DND-41 (cell line): ENCODE measurements around the gene CCDC30.
A peak's percentile ranks its signal among the peaks of the same experiment; 100 is the strongest.

Experiments
- ATAC-seq: fragments of 200-7000 bp; cut with Tn5 transposase; 3 replicates; pipeline ENCODE4 v1.9.1; 2021; ENCODE audit warnings: low read depth; ENCODE audit not compliant: insufficient read depth
- DNase-seq: peaks from one replicate; pipeline ENCODE4 v3.0.0-alpha.2; 2020
- H2AFZ ChIP-seq: 2 replicates; pipeline ENCODE4 v1.6.0; 2012; ENCODE audit warnings: low read depth, low read length
- H3K27ac ChIP-seq: 2 replicates; pipeline ENCODE4 v1.5.1; 2012; ENCODE audit warnings: low read length, inconsistent platforms
- H3K27me3 ChIP-seq: fragments of 200-600 bp; sonication (generic); 2 replicates; pipeline ENCODE4 v1.6.0; 2012; ENCODE audit warnings: low read length, mild to moderate bottlenecking, inconsistent platforms; ENCODE audit not compliant: insufficient read depth, poor library complexity
- H3K36me3 ChIP-seq: 2 replicates; pipeline ENCODE4 v1.5.1; 2012; ENCODE audit warnings: low read length, inconsistent platforms; ENCODE audit not compliant: insufficient read depth
- H3K4me1 ChIP-seq: 2 replicates; pipeline ENCODE4 v1.5.1; 2012; ENCODE audit warnings: mild to moderate bottlenecking, low read length; ENCODE audit not compliant: insufficient read depth
- H3K4me2 ChIP-seq: 2 replicates; pipeline ENCODE4 v1.6.0; 2012; ENCODE audit warnings: mild to moderate bottlenecking, moderate library complexity, low read length, inconsistent platforms; ENCODE audit not compliant: insufficient read depth
- H3K4me3 ChIP-seq, 2 experiments: fragments of 200-600 bp in 1 of 2; shearing (Covaris generic) in 1 of 2; 2 replicates each; pipeline ENCODE4 v1.5.1; 2012 to 2016; ENCODE audit warnings: inconsistent platforms in 2 of 2, low read length in 2 of 2, mild to moderate bottlenecking in 2 of 2, low read depth in 1 of 2, moderate library complexity in 1 of 2
- H3K79me2 ChIP-seq: 2 replicates; pipeline ENCODE4 v1.6.0; 2012; ENCODE audit warnings: low read length, inconsistent platforms; ENCODE audit not compliant: insufficient read depth
- H3K9ac ChIP-seq: 2 replicates; pipeline ENCODE4 v1.6.0; 2012; ENCODE audit warnings: low read depth, mild to moderate bottlenecking, inconsistent platforms, low read length, moderate library complexity
- H3K9me3 ChIP-seq: 2 replicates; pipeline ENCODE4 v1.5.1; 2012; ENCODE audit warnings: low read length, moderate library complexity, mild to moderate bottlenecking, inconsistent platforms; ENCODE audit not compliant: insufficient read depth, severe bottlenecking
- H4K20me1 ChIP-seq: 2 replicates; pipeline ENCODE4 v1.6.0; 2012; ENCODE audit warnings: low read length; ENCODE audit not compliant: insufficient read depth
- EZH2 ChIP-seq: IDR thresholded peaks from 3 replicates; pipeline ENCODE4 v1.6.1; 2012; ENCODE audit warnings: borderline replicate concordance, low read depth, mild to moderate bottlenecking, moderate library complexity, low read length, inconsistent platforms; ENCODE audit not compliant: severe bottlenecking
- TF ChIP-seq, protein P1 (sequence below): IDR thresholded peaks from 2 replicates; pipeline ENCODE4 v1.5.1; 2012; ENCODE audit warnings: borderline replicate concordance, low read length, moderate library complexity, mild to moderate bottlenecking; ENCODE audit not compliant: poor library complexity, severe bottlenecking; ENCODE audit errors: extremely low read depth

CCDC30 gene

DNA sequence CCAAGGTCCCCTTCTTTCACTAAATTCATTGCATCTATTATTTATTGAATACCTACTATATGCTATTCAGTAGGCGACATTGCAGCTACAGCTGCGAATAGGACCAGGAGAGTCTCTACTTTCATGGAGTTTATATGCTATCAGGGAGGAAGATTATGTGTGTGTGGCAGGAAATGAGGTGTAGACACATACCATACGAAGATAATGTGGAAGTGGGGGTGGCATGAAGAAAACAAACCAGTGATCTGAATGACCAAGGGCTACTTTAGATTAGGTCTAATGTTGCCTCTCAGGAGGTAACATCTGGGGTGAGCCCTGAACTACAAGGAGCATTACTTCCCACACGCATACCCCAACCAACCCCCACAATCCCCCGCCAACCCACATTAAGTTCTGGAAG is 194.1 kb downstream of the CCDC30 start:
- TF ChIP-seq EZH2 = no peak
- TF ChIP-seq, protein P1, sequence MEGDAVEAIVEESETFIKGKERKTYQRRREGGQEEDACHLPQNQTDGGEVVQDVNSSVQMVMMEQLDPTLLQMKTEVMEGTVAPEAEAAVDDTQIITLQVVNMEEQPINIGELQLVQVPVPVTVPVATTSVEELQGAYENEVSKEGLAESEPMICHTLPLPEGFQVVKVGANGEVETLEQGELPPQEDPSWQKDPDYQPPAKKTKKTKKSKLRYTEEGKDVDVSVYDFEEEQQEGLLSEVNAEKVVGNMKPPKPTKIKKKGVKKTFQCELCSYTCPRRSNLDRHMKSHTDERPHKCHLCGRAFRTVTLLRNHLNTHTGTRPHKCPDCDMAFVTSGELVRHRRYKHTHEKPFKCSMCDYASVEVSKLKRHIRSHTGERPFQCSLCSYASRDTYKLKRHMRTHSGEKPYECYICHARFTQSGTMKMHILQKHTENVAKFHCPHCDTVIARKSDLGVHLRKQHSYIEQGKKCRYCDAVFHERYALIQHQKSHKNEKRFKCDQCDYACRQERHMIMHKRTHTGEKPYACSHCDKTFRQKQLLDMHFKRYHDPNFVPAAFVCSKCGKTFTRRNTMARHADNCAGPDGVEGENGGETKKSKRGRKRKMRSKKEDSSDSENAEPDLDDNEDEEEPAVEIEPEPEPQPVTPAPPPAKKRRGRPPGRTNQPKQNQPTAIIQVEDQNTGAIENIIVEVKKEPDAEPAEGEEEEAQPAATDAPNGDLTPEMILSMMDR = no peak
- Histone ChIP-seq H3K4me3 (peak overlapping the region in 1 of 2 experiments; percentile 77; a peak in 2 of 4 replicates), H3K36me3 (peaks cover 30% of the 10 kb centered on the region), H3K27ac (peak overlapping the region; percentile 78), H2AFZ (peak overlapping the region; percentile 91), H4K20me1 (no peaks in the 10 kb centered on the region), H3K9ac (peak overlapping the region; percentile 69; the same call in 1 of the 2 replicates), H3K9me3 (no peaks in the 10 kb centered on the region), H3K27me3 (no peaks in the 10 kb centered on the region), H3K79me2 (peaks cover 37% of the 10 kb centered on the region), H3K4me2 (peak overlapping the region; percentile 87), H3K4me1 (peaks cover 43% of the 10 kb centered on the region)
- no peak for ATAC-seq
- DNase-seq = no peak

DNA sequence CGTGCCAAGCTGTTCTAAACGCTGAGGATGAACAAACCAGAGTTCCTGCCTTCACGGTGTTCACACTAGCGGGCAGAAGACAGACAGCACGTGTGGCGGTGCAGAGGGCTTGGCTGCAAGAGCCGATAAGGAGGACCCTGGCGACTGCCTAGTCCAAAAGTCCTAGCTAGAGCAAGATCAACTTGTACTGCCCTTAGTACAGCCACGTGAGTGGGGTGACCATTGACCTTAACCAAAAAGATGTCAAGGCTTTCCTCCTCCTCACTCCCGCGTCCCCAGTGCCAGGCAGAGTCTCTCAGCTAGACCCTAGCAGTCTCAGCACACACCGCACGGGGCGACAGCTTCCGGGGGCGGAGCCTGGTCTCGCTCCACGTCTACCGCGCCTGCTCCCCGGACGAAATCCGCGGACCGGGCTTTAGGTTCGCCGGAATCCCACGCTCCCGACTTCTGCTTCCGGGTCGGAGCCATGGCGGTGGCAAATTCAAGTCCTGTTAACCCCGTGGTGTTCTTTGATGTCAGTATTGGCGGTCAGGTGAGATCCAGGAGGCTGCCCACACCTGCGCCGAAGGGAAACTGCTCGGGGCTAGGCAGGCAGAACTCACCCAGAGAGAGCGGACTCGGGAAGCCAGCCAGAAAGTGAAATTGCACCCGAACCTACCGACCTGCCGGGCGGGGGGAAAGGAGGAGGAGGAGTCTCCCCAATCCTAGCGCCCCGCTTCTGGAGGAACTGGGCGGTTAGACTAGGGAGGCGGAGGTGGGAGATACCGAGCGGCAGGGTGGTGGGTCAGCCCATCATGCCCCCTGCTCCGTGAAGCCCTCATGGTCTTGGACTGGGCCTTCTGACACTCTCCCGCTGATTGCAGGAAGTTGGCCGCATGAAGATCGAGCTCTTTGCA is 195.1 kb downstream of the CCDC30 start, which contains the start of gene PPIH:
Gene PPIH, plus strand, starts transcription at position 443 of the 896 bp plus-strand sequence. Its CDS starts 24 bp downstream, at position 467.
- peak; percentile 97 for DNase-seq
- Histone ChIP-seq H3K9me3 (no peaks in the 10 kb centered on the region), H3K9ac (peak within 1 kb of the TSS; percentile 69), H3K36me3 (peaks cover 38% of the 10 kb centered on the region), H2AFZ (peak within 1 kb of the TSS; percentile 91), H3K4me1 (peaks cover 43% of the 10 kb centered on the region), H4K20me1 (no peaks in the 10 kb centered on the region), H3K27me3 (no peaks in the 10 kb centered on the region), H3K4me2 (peak within 1 kb of the TSS; percentile 87), H3K27ac (peak within 1 kb of the TSS; percentile 79), H3K4me3 (peak within 1 kb of the TSS; percentile 46 to 77; a peak in 3 of 4 replicates), H3K79me2 (peaks cover 39% of the 10 kb centered on the region)
- ATAC-seq = peak; percentile 99
- TF ChIP-seq EZH2 = no peak
- TF ChIP-seq, protein P1 = peak; percentile 47

DNA sequence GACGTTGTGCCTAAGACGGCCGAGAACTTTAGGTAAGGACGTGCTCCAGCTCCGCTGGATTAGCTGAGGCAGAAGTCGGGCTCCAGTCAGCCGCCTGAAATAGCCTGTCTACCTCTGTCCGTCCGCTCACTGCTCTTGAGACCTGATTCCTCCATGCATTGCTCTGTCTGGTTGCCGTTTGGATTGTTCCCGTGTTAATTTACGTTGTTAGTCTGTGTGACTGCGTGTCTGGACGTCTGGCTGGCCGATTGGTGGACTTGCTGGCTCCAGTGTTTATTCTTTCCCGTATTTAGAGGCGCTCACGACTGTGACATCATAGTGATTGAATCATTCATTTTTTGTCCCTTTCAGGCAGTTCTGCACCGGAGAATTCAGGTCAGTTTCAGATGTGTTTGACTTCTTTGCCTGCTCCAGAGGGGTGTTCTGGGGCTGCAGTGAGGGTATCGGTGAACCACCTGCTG is 195.8 kb downstream of the CCDC30 start:
- Histone ChIP-seq H3K4me3 (peak overlapping the region; percentile 46 to 77; a peak in 3 of 4 replicates), H3K27me3 (no peaks in the 10 kb centered on the region), H3K79me2 (peaks cover 39% of the 10 kb centered on the region), H4K20me1 (no peaks in the 10 kb centered on the region), H3K27ac (peak overlapping the region; percentile 79), H2AFZ (peak overlapping the region; percentile 91), H3K4me1 (peaks cover 43% of the 10 kb centered on the region), H3K9me3 (no peaks in the 10 kb centered on the region), H3K9ac (peak overlapping the region; percentile 69), H3K36me3 (peaks cover 44% of the 10 kb centered on the region), H3K4me2 (peak overlapping the region; percentile 87)
- TF ChIP-seq, protein P1 = no peak
- TF ChIP-seq EZH2 = no peak
- ATAC-seq (no peak), DNase-seq (no peak)
